ENCODE measurements around the gene SAE1.

DNA sequence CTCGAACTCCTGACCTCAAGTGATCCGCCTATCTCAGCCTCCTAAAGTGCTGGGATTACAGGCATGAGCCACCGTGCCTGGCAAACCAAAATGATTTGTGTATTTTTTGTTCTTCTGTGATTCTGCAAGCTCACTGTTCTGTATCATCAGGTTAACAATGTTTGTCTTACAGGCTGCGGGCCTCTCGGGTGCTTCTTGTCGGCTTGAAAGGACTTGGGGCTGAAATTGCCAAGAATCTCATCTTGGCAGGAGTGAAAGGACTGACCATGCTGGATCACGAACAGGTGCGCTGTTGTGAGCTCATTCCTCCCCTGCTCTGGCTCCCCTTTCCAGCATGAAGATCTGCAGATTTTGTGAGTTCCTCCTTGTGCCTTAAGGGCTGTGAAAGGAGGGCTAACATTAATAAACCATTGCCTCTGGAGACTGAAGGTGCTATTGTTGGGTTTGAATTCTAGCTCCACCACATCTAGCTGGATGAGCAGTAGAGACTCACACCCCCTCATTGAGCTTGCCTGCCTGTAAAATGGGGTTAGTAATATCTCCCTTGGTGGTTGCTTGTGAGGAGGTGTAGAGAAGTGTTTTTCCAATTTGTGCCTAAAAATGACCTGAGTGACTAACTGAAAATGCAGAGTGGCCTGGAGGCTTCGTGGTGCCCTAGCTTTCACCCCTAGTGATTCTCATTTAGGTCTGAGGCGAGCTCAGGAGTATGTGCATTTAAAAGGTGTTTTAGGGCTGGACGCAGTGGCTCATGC is 12.9 kb downstream of the SAE1 start:
- no peak for TF ChIP-seq EP300 (IDR thresholded peaks at IDR 0.05; ENCODE audit: low read depth)
- TF ChIP-seq, protein P1, sequence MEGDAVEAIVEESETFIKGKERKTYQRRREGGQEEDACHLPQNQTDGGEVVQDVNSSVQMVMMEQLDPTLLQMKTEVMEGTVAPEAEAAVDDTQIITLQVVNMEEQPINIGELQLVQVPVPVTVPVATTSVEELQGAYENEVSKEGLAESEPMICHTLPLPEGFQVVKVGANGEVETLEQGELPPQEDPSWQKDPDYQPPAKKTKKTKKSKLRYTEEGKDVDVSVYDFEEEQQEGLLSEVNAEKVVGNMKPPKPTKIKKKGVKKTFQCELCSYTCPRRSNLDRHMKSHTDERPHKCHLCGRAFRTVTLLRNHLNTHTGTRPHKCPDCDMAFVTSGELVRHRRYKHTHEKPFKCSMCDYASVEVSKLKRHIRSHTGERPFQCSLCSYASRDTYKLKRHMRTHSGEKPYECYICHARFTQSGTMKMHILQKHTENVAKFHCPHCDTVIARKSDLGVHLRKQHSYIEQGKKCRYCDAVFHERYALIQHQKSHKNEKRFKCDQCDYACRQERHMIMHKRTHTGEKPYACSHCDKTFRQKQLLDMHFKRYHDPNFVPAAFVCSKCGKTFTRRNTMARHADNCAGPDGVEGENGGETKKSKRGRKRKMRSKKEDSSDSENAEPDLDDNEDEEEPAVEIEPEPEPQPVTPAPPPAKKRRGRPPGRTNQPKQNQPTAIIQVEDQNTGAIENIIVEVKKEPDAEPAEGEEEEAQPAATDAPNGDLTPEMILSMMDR (IDR thresholded peaks at IDR 0.05) = no peak
